GM18505 (cell line): ENCODE results near the gene GPR42.
"Not testable (repeated sequence)": the region's sequence is repeated elsewhere in the genome, so short reads cannot be mapped to it uniquely, and the experiment has no call there.

ENCODE experiments used
- ATAC-seq: cut with Tn5 transposase; IDR thresholded peaks from one replicate; pipeline ENCODE4 v1.9.1; 2021; ENCODE audit not compliant: unreplicated experiment
- POLR2A ChIP-seq: IDR thresholded peaks from 4 replicates; pipeline ENCODE4 v1.6.1; 2011; ENCODE audit warnings: borderline replicate concordance; ENCODE audit not compliant: insufficient read depth, insufficient read length; ENCODE audit errors: extremely low read depth

GPR42 gene

DNA sequence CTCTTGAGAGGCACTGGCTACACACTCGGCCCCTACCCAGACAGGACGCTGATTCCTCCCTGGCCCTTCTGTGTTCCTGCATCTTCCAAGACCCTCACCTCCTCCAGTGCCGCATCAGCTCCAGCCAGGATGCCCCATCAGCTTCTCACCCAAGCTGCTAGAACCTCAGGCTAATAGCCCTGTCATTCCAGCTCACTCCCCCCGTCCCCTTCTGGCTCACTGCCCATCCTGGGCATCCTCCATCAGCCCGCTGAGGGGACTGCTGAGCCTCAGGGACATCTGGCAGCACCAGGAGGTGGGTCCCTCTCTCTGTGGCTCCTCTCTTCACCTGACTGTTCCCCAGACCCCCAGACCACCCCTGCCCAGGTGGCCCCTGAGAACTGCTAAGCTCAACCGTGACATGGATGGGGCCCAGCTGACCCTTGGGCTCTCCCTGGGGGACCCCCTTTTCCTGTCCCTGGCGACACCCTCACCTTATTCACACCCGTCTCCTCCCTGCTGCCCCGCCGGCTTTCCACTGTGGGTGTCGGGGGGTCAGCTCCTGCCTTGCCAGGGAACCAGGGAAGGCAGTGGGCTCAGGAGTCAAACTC lies 7.8 kb upstream of the GPR42 start:
- no peak for TF ChIP-seq POLR2A
- ATAC-seq = no peak

GRCh38 chr19:35363711-35364425 lies 7.0 kb upstream of the GPR42 start:
- TF ChIP-seq POLR2A = no peak
- ATAC-seq = no peak

DNA sequence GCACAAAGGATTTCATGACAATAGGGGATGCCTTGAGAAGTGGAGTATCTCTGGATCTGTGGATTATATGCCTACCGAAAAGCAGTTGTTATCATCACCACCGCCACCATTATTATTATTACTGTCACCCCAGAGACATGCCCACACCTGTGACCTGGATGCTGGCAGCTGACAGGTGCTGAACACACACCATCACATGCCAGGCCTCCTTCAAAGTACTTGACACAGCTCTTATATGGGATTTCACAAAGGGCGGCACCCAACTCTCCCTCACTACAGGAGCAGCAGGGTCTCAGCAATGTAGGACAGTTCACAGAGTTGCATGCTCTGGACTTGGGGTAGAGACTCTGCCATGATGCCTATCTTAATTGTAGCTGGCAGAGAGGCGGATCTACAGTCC lies 5.6 kb upstream of the GPR42 start:
- TF ChIP-seq POLR2A = no peak
- ATAC-seq = no peak

GRCh38 chr19:35368378-35368777 lies 2.5 kb upstream of the GPR42 start:
- ATAC-seq = no peak
- TF ChIP-seq POLR2A = no peak

DNA sequence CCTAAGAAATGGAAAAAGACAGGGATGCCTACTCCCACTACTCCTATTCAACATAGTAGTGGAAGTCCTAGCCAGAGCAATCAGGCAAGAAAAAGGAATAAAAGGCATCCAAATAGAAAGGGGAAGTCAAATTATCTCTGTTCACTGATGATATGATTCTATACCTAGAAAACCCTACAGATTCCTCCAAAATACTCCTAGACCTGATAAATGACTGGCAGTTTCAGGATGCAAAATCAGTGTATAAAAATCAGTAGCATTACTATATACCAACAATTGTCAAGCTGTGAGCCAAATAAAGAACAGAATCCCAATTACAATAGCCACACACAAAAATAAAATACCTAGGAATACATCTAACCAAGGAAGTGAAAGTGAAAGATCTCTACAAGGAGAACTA lies 1.3 kb upstream of the GPR42 start:
- ATAC-seq = no peak
- TF ChIP-seq POLR2A = no peak

DNA sequence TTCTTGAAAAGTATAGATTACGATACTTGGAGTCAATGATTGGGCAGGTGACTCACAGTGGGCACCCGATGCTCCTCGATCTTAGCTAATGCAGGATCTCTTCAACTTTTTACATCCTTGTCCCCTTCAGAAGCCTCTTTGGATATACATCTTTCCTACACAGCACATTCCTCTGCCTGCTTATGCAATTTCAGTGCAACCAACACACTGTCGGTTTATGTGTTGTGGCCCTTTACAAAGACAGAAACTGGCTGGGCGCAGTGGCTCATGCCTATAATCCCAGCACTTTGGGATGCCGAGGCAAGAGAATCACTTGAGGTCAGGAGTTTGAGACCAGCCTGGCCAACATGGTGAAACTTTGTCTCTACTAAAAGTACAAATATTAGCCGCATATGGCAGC lies 2.6 kb downstream of the GPR42 start:
- no peak for TF ChIP-seq POLR2A
- ATAC-seq = no peak

DNA sequence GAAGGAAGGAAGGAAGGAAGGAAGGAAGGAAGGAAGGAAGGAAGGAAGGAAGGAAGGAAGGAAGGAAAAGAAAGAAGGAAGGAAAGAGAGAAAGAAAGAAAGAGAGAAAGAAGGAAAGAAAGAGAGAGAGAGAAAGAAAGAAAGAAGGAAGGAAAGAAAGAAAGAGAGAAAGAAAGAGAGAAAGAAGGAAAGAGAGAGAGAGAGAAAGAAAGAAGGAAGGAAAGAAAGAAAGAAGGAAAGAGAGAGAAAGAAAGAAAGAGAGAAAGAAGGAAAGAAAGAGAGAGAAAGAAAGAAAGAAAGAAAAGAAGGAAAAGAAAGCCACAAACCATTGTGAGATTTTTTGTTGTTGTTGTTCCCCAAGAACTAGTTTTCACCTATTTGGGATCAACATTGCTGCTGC lies 3.2 kb downstream of the GPR42 start:
- ATAC-seq = not testable (repeated sequence)

DNA sequence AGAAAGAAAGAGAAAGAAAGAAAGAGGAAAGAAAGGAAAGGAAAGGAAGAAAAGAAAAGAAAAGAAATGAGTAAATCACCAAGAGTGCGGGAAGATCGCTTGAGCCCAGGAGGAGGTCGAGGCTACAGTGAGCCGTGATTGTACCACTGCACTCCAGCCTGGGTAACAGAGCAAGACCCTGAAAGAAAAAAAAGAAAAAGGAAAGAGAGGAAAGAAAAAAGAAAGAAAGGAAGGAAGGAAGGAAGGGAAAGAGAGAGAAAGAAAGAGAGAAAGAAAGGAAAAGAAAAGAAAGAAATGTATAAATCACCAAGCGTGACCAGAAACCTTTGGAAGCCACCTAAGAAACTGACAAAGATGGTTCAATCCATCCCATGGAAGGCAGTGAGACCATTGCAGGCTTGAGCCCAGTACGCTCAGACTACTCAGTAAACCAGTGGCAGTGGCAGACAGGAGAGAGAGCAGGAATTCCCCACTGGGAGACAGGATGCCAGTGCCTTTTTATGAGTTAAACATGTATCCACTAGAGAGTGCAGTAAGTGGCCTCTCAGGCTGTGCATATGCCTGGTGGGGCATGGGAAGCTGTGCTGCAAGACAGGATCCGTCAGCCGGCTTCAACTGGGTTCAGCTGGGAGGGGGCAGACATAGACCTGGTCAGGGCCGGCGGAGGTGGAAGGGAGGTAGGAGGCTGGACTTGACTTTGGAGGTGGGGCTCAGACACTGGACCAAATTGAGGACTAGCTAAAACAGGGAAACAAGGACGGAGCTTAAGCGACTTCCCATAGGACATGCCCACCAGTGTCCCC lies 4.8 kb downstream of the GPR42 start:
- ATAC-seq = no peak
- no peak for TF ChIP-seq POLR2A

DNA sequence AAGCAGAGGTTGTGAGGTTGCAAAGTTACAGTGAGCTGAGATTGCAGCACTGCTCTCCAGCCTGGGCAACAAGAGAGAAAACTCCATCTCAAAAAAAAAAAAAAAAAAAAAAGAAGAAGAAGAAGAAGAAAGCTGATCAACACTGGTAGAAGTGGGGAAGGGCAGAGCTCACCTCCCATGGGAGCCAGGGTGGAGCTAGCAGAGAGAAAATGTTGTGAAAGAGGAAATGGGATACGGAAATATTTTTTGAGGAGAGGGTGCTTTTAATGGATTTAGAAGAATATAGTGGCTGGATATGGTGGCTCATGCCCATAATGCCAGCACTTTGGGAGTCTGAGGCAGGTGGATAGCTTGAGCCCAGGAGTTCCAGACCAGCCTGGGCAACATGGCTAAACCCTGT lies 6.8 kb downstream of the GPR42 start:
- no peak for TF ChIP-seq POLR2A
- ATAC-seq = no peak

GRCh38 chr19:35378356-35378755 lies 7.5 kb downstream of the GPR42 start:
- no peak for TF ChIP-seq POLR2A
- ATAC-seq = no peak

DNA sequence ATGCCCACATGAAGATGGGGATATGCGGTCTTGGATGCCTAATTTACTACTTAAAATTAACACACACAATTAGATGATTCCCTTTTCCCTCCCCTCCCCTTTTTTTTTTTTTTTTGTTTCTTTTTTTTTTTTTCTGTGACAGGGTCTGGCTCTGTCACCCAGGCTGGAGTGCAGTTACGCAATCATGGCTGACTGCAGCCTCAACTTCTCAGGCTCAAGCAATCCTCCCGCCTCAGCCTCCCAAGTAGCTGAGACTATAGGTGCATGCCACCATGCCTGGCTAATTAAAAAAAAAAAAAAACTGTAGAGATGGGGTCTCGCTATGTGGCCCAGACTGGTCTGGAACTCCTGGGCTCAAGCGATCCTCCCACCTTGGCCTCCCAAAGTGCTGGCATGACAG lies 8.7 kb downstream of the GPR42 start:
- not testable (repeated sequence) for ATAC-seq

GRCh38 chr19:35379992-35380391 lies 9.1 kb downstream of the GPR42 start:
- TF ChIP-seq POLR2A = no peak
- ATAC-seq = no peak

- no peak for TF ChIP-seq POLR2A
- ATAC-seq = no peak
These were observed 9.7 kb downstream of the GPR42 start for GRCh38 chr19:35380450-35381124.

DNA sequence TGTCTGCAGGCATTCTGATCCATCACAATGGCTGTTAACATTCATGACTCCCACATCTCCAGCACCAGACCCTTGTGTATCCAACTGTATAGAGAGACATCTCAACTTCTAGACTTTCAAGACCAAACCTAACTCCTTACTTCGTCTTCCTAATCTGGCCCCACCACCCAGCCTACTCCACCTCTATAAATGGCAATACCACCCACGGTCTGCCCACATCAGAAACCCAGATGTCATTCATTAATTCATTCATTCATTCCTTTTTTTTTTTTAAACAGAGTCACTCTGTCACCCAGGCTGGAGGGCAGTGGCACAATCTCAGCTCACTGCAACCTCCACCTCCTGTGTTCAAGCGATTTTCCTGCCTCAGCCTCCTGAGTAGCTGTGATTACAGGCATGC lies 10.4 kb downstream of the GPR42 start:
- no peak for TF ChIP-seq POLR2A
- ATAC-seq = no peak
